GDM1 (cell line): Measurements from ENCODE around the gene MSI2.
A peak's percentile ranks its signal among the peaks of the same experiment; 100 is the strongest.

Experiments used
- DNase-seq: peaks from one replicate; lab custom pipeline; 2025; lab: John Stamatoyannopoulos, UW

Gene MSI2

DNA sequence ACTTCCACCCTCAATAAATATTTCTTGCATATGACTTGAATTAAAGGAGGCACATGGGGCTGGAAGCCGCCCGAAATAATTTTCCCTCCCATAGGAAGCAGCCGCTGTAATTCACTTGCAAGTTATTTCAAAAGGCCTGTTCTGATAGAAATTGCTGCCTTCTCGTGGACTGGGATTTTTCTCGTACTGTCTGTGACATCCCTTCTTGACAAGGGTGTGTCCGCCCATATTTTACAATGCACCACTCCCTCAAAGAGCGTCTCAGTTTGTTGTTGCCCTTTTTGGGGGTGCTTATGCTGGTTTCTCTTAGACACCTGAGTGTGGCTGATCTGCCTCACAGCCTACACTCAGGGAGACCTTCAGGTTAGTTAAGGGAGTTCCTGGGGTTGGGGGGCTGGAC, 160.0 kb downstream of the MSI2 start:
- DNase-seq, result no peak

DNA sequence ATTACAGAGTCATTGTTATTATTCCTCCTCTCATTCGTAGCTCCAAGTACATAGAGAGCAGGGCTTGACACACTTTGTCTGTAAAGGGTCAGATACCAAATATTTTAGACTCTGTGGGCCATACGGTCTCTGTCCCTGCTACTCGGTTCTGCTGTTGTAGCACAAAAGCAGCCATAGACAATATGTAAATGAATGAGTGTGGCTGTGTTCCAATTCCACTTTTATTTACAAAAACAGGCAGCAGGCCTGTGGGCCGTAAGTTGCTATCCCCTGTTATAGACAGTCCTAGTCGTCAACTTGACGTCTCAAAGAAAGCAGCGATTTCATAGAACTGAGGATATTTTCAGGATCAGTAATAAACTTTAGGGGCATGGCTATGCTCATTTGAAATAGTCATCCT, 161.6 kb downstream of the MSI2 start:
- no peak for DNase-seq

DNA sequence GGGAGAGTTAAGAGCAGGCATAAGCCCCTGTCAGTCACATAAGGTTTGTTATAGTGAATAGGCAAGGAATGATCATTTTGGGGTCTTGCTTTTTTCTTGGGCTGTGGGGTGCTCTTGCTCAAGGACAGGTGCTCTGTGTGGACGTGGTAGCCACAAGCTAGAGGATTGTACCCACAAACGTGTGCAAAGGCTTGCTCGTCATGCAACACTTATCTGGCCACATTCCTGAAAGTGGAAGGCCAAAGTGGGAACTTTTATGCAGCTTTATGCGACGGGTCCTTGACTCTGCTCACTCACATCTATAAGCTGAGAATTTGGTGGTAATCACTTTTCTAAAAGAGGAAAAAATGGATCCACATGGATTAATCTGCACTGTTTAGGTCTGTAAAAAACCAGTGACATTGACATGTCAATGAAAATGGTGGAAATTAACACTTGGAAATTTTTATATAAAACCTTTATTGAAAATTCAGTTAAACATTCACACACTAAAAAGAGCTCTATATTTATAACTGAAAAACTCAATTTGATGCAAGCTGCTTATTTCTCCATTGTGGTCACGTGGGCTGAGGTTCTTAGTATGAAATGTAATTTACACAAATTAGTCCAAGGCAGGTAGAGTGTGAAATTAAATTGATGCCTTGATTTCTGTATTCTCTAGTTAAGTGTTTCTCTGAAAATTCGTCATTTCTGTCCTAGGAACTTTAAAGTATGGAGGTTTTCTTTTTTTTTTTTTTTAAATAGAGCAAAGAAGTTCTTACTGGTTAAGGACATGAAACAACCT, 162.3 kb downstream of the MSI2 start:
- DNase-seq, result no peak

DNA sequence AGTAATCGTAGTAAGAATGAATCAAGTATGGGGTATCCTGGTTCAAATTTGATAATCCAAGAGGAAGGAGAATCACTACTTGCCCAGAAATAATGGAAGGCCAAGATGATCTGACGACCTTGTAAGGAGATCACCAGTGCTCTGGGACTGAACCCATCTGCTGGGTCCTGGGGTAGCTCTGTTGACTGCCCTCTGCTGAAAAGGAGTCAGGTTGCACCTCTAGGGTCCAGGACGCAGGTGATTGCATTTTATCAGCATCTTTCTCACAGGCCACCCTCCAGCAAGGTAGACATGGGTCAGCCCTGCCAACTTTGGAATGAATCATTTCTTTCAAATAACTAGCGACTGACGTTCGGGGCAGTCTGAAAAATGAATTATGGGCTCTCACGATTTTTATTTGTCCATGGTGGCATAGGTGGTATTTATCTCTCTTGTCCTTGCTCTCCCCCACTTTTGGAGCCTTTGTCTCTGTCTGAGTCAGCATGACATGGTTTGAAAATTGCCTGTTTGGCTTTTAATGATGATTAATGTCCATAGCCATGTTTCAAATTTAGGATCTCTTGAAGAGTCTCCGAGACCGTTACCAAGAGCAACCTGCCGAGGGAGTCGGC, 163.7 kb downstream of the MSI2 start:
- DNase-seq, result no peak

DNA sequence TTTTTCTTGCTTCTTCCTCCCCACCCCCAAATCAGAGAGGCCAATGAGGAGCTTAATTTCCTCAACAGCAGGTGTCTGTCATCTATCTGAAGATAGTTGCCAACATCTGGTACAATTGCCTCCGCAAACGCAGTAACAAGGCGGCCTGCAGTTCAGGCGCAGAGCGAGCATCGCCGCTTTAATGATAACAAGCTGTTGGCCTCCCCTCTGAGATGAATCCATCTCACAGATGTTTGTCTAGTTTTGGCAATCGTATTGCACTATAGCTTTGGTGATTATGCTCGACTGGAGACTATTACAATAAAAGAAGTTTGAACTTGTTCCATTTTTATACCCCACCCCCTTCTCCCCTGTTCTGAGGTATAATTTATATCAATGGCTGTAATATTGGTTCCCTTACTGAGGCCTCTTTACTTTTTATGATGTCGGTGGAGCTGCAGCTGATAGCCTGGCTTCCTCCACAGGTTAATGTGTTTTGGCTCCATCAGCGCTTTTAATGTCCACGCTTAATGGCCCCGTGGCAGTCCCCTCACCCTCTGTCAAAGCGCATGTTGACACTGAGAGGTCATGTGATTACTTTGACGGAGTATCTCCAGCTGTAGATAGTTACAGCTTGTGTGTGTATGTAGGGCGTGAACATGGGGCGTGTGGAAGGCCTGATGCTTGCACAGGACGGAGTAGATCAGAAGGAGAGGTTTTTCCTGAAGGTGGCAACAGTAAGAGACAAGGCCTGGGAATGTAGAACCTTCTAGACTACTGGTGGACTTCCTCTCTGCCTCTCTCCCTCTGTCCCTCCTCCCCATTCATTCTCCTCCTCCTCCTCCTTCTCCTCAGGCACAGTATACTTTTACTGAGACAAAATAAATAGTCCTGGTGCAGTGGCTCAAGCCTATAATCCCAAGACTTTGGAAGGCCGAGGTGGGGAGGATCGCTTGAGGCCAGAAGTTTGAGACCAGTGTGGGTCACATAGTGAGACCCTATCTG, 164.7 kb downstream of the MSI2 start:
- no peak for DNase-seq

DNA sequence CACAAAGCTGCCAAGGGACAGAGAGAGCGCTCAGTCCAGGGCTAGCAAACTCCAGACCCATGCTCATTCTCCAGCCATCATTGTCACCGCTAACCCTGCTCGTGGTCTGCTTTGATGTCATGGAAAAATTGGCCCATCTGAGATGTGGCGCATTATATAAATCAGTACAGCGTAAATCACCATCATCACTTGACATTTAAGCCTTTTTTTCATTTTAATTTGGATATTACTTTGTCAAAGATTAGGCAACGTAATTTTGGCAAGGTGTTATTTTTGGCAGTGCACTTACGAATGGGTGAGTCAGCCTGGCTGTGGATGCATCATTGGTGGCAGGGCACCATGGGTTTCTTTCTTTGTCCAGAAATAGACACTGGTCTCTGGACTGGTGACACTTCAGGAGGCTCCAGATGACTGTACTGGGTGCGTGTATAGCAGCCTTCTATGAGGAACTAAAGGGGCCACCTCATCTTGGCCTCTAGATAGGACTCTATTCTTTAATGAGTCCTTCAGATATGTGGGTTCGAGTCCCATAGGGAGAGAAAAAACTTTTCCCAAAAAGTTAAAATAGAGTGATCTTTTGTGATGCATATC, 166.3 kb downstream of the MSI2 start:
- DNase-seq, result no peak

DNA sequence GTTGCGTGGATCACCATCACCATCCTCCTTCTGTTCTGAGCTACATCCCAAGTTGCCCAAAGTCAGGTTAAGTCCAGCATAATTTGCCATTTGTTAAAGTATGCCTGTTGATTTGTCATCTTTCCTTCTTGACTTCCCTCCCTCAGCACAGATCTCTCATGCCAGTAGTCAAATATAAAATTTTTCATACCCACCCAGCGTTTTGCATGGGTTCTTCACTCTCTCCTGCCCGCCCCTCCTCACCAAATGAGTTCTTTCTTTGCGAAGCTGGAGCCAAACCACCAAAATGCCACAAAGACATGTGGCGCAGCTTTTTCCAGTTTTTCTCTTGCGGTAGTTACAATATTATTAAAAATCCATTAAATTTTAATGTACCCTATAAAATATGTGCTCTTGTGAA, 167.2 kb downstream of the MSI2 start:
- no peak for DNase-seq

DNA sequence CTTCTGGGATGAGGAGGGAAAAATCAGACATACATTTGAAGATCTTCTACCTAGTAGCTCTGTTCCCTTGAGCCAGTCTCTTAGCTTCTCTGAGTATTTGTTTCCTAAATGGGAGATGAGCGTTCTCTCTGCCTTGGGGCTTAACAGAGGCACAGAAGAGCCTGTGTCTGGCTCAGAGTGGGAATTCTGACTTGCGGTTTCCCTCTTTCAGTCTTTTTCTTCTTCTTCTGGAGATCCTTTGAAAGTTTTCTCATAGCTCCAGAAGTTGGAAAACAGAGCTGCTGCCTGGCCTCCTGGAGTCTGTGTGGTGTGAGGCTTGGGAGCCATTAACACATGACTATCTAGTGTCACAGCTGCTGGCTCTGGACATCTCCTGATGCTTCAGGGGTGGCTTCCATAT, 167.9 kb downstream of the MSI2 start:
- DNase-seq, result no peak

DNA sequence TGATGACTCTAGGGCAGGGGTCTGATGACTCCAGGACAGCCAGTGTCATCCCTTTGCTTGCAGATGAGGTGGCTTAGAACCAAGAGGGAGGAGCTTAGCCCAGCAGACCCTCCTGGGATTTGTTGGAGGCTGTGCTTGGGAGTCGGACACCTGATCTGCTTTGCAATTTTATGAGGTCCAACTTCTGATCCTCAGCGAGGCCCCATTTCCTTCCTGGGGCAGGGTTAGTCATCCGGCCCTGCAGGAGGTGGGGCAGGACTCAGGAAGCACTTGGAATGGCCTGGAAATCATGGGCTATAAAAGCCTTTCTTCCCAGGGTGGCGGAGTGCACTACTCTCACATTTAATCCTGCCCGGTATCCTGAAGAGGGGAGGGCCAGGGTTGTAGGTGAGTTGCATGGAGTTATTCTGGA, 168.5 kb downstream of the MSI2 start:
- DNase-seq, result no peak

DNA sequence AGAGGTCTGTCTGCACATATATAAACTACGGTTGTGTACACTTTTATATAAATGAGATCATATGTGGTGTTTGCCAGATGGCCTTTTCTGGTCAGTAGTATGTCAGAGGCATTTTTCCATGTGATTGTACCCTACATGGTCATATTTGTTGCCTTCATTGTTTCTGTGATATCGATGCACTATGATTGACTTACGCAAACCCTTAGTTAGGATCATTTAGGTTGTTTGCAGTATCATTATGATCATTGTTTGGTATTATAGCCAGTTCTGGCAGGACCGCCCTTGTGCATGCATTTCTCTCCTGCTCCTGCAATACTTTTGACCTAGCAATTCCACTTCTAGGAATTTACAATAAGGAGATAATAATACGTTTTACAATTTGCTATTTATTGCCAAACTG, 169.1 kb downstream of the MSI2 start:
- DNase-seq, result no peak

DNA sequence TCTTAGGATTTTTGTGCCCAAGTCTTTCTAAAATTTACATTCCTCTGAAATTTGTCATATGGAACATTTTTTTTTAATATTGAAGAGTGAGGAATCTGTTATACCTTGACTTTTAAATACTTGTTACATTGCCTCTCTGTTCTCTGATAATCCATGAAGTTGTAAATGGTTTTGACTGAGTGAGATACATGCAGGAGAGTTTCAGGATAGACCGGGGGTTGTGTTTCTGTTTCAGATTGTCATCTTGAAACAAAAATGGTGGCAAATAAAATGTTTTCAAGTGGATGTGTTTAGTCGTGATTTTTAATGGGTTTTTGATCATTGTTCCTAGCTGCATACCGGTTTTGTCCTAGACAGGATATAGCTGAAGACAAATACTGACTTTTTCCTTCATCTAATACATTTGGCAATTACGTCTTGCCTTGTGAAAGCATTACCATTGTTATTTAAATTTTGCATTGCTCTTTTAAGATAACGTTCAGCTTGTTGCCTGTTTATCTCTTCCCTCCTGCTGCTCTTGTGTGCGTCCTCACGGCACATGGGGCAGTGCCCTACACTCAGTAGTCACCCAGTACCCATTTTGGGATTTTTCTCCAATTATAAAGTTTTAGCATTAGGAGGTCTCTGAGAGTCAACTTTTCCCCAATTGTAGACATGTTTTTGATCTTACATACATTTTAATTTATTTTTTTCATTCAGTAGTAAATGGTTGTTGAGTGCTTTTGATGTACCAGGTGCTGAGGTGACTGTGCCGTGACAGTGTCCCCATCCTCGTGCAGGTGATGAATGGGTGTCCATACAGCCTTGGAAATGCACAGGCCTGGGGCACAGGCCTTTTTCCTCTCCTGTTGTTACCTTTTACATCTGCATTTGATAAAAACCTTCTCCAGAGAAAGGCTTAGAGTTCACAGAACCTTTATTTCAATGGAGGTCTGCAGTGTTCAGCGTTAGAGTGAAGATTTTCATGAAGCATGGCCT, 169.9 kb downstream of the MSI2 start:
- DNase-seq, result no peak

DNA sequence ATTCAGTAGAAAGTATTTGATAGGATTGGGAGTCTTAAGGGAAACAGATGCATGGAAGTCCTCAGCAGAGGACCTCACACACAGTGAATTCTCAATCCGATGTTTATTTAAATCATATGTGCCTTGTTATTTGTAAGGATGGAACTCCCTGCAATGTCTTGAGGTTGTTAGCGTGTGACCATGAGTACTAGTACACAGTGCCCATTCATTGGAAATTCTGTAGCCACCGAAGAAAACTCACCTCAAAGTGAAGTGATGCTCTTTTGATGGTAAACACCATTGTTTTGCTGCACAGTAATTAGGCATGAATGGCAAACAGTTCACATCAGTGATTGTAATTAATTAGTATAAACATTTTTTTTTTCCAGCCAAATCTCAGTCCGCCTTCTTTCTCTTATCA, 173.6 kb downstream of the MSI2 start:
- no peak for DNase-seq

DNA sequence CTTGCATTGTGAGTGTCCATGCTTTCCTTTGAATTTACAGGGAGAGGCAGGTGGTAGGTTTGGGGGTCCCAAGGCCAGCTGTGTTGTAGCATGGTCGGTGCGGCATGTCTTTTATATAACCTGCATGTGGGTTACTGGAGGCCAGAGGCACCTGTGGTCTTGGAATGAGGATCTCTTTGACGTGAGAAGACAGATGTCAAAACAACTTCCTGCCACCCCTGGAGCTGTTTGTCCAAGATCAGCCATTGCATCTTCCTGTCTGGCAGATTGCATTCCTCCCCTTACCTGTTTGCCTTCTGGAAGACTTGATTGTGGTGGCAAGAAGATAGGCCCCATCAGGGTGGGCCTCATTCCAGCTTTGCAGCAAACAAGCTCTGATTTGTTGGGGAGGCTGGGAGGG, 175.1 kb downstream of the MSI2 start:
- DNase-seq, result no peak

DNA sequence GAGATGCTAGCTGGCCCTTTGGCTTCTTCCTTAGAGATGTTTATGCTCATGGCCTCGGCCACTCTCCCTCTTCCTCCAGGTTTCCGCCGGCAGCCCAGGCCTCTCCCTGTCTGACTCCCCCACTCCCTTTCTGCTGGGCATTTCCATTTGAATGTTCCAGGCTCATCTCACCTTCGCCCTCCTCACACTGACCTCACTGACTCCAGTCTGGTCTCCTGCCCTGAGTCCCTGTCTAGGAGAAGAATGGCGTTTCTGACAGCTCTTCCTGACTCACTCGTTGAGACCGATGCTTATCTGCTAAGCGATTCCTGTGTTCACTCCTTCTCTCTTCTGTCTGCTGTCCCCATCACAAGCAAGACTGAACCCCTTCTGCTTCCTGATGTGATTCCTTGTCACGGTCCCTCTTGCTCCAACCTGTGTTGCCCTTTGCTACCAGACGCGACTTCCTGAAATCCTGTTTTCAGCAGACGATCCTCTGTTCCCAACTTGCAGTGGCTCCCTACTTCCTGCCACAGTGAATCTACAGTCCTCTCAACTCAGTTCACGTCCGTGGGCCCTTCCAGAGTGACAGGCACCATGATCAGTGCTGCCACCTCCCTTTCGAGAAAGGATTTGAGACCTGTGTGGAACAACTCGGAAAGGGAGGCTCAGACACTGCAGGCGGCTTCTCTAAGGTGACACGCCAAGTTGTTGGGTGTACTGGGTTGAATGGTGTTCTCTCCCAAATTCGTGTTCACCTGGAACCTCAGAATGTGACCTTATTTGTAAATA, 176.4 kb downstream of the MSI2 start:
- no peak for DNase-seq

DNA sequence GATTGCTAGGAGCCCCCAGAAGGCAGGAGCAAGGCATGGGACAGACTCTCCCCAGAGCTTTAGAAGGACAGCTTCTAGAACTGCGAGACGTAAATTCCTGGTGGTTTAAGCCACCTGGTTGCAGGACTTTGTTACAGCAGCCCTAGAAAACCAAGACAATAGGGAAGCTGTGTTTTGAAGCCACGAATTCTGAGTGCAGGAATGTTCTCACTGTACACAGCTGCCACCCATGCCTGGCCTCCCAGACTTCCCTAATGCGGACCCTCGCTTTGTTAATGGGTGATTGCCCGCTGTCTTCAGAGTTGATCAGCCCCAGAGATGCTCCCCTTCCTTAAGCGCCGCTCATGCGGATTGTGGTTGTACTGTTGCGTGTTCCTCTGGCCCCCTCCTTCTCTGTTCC, 177.1 kb downstream of the MSI2 start:
- DNase-seq, result no peak

DNA sequence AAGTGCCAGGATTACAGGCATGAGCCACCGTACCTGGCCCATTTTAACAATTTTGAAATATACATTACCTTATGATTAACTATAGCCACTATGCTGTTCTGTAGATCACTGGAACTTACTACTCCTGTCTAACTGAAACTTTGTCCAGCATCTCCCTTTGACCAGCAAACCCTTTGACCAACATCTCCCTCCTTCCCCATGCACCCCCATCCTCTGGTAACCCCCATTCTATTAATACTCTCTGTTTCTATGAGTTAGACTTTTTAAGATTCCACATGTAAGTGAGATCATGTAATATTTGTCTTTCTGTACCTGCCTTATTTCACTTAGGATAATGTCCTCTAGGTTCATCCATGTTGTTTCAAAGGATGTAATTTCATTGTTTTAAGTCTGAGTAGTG, 178.0 kb downstream of the MSI2 start:
- no peak for DNase-seq

DNA sequence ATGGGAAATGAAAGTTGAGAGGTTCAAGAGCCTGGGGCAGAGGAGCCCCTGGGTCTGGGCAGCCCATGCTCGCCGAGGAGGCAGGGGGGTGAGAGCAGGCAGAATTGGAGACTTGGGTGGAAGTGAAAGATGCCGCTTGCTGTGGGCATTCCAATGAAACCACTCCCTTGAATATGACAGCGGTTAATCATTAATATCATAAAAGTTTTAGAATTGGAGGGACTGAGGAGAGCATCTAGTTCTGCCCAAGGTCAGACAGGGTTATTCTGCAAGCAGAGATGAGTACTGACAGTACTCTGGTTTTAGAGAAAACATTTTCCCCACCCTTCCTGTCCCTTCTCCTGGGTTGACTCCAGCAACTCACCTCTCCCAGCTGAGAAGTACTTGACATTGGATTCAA, 180.2 kb downstream of the MSI2 start:
- no peak for DNase-seq

DNA sequence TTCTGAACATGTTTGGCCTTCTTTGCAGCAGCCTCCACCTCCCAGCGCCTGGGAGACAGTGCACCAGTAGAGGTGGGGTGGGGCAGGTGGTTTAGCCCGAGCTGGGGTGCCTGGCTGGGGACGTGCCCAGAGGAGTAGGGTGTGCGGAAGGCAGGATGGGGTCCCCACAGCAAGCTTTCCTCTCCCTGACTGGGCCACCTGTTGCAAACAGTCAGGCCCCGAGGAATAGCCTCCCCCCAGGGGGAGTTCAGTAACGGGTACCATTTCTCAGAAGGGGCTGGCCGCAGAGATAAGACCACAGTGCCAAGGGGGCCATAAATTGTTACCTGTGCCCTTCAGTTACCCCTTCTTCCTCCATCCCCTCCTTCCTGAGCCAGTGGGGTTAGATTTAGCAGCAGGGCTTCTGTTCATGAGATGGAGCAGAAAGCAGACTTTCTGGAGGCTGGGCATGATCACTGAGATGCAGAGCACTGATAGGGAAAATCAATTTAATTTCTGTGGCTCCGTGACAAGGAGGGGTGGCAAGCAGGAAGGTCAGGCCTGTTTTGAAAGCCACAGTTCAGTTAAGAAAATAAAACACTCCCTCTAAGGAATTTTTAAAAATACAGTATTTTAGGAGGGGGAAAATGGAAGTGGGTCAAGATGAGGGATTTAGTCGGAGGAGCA, 181.9 kb downstream of the MSI2 start:
- DNase-seq, result peak; percentile 88

DNA sequence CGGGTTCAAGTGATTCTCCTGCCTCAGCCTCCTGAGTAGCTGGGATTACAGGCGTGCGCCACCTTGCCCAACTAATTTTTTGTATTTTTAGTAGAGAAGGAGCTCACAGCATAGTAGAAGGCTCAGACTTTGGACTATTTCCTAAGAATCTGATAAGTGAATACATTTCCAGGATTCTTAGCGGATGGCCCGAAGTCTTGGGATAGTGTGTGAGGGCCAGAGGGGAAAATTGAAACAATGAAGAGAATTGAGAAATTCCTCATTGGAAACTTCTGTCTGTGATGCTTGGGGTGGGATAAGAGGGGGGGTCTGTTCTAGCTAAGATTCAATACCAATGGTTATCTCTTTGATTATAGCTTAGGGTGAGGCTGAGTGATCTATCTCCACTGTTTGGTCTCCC, 183.3 kb downstream of the MSI2 start:
- no peak for DNase-seq
